PC-9 (cell line): ENCODE results near the gene BOK. TPM values are rescaled to one million over a fixed set of nuclear protein-coding genes. Genes with fewer than 3 reads are reported as not detected.

Source experiments
- BruUV-seq: library from RNA; stranded (reverse); fragments of 400-500 nt; replicated peaks from 2 replicates; lab custom pipeline; 2021; lab: Mats Ljungman, UMichigan
- CTCF ChIA-PET: fragments of 300-600 bp; sonication (Branson Sonifier 250); formaldehyde crosslinking; loops from one replicate; lab custom pipeline; 2022; ENCODE audit warnings: antibody characterized with exemption; lab: Charles Lee
- POLR2A ChIA-PET: fragments of 300-600 bp; sonication (Branson Sonifier 250); formaldehyde crosslinking; loops from one replicate; lab custom pipeline; 2022; ENCODE audit warnings: antibody characterized with exemption; ENCODE audit not compliant: unreplicated experiment; lab: Charles Lee
- DNase-seq, 2 experiments: peaks; one replicate each; pipeline versions ENCODE4 v3.0.0 to v3.0.0-alpha.2; 2015 to 2022; ENCODE audit warnings: mixed read lengths in 1 of 2
- H2AFZ ChIP-seq: fragments of 200-600 bp; sonication (generic); 2 replicates; pipeline ENCODE4 v1.8.1; 2017; ENCODE audit warnings: antibody characterized with exemption
- H3F3A ChIP-seq: fragments of 200-600 bp; sonication (generic); 2 replicates; pipeline ENCODE4 v1.8.1; 2017; ENCODE audit warnings: antibody characterized with exemption, mild to moderate bottlenecking, low read depth; ENCODE audit not compliant: insufficient read depth
- H3K27ac ChIP-seq: fragments of 200-600 bp; sonication (generic); 2 replicates; pipeline ENCODE4 v1.6.1; 2016; ENCODE audit warnings: mixed run types
- H3K27me3 ChIP-seq: fragments of 200-600 bp; sonication (generic); 2 replicates; pipeline ENCODE4 v1.6.1; 2016; ENCODE audit warnings: low read depth, mixed run types; ENCODE audit not compliant: insufficient read depth
- H3K36me3 ChIP-seq: fragments of 200-600 bp; sonication (generic); 2 replicates; pipeline ENCODE4 v1.6.1; 2016; ENCODE audit warnings: low read depth, mixed run types
- H3K4me1 ChIP-seq: fragments of 200-600 bp; sonication (generic); replicated peaks from 2 replicates; pipeline ENCODE4 v1.6.1; 2016; ENCODE audit warnings: mixed run types; ENCODE audit not compliant: insufficient read depth
- H3K4me2 ChIP-seq: fragments of 200-600 bp; sonication (generic); 2 replicates; pipeline ENCODE4 v1.6.1; 2017; ENCODE audit warnings: mixed run types
- H3K4me3 ChIP-seq: fragments of 200-600 bp; sonication (generic); 2 replicates; pipeline ENCODE4 v1.6.1; 2016; ENCODE audit warnings: mixed run types
- H3K79me2 ChIP-seq: fragments of 200-600 bp; sonication (generic); 2 replicates; pipeline ENCODE4 v1.6.1; 2017; ENCODE audit warnings: low read depth, mixed run types
- H3K9me2 ChIP-seq: fragments of 200-600 bp; sonication (generic); 2 replicates; pipeline ENCODE4 v1.8.1; 2017; ENCODE audit warnings: mild to moderate bottlenecking; ENCODE audit not compliant: insufficient read depth
- H3K9me3 ChIP-seq: fragments of 200-600 bp; sonication (generic); 2 replicates; pipeline ENCODE4 v1.8.1; 2016; ENCODE audit warnings: low read depth; ENCODE audit not compliant: insufficient read depth
- H4K20me1 ChIP-seq: fragments of 200-600 bp; sonication (generic); 2 replicates; pipeline ENCODE4 v1.8.1; 2017; ENCODE audit not compliant: insufficient read depth
- CTCF ChIP-seq: fragments of 200-600 bp; sonication (generic); conservative IDR thresholded peaks from 2 replicates; pipeline ENCODE4 v1.6.1; 2017; ENCODE audit warnings: mixed run types, antibody characterized with exemption, mild to moderate bottlenecking, moderate library complexity
- EZH2 ChIP-seq: fragments of 200-600 bp; sonication (generic); IDR thresholded peaks from 2 replicates; pipeline ENCODE4 v1.8.0; 2017; ENCODE audit warnings: antibody characterized with exemption, low read depth
- intact Hi-C: fragments of 100-400 bp; cut with micrococcal nuclease; formaldehyde crosslinking; loops from one replicate; pipeline ENCODE4 v1.10.0; 2022; ENCODE audit not compliant: unreplicated experiment
- total RNA-seq: library from RNA; stranded (reverse); gene quantifications from 2 replicates; pipeline ENCODE4 v1.2.3, GENCODE V29; 2021

The BOK gene
- total RNA-seq, 1 experiment from 2014 or later: 72.8 TPM

DNA sequence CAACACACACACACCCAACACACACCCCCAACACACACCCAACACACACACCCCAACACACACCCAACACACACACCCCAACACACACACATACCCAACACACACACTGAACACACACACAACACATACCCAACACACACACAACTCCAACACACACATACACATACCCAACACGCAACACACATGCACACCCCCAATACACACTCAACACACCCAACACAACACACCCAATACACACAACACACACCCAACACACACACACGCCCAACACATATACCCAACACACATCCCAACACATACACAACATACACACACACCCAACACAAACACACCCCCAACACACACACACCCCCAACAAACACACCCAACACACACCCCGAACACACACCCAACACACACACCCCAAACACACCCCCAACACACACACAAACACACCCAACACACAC lies 42.0 kb upstream of the BOK start:
- CTCF ChIA-PET: interaction anchor here (0.7 kb wide), 1 partner anchor 325 kb away, joined by 5 read pairs; no protein-coding TSS in a partner anchor
- no peaks in the 10 kb centered on the region for H3K9me2 ChIP-seq
- BruUV-seq: no TSS peak

DNA sequence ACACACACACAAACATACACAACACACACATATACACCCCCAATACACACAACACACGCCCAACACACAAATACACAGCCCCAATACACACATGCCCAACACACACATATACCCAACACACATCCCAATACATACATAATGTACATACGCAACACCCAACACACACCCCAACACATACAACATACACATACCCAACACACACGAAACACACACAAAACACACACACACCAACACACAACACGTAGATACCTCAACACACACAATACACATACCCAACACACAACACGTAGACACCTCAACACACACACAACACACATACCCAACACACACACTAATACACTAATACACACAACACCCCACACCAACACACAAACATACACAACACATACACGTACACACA lies 41.2 kb upstream of the BOK start:
- H3K4me1 ChIP-seq: no peaks in the 10 kb centered on the region
- H3F3A ChIP-seq: peaks cover 31% of the 10 kb centered on the region
- H4K20me1 ChIP-seq: no peaks in the 10 kb centered on the region; the same call in 1 of the 2 replicates
- no peak overlapping the region for H3K4me2 ChIP-seq
- TF ChIP-seq CTCF (no peak), EZH2 (no peak)
- POLR2A ChIA-PET: no interaction called here
- CTCF ChIA-PET: interaction anchor here (0.6 kb wide), 1 partner anchor 30 kb away, joined by 3 read pairs; no protein-coding TSS in a partner anchor
- no peak overlapping the region for H3K4me3 ChIP-seq
- H3K36me3 ChIP-seq: no peaks in the 10 kb centered on the region
- H3K79me2 ChIP-seq: no peaks in the 10 kb centered on the region
- H3K27ac ChIP-seq: no peak overlapping the region
- no peak for DNase-seq
- intact Hi-C loops: no loop called here
- H3K9me3 ChIP-seq: no peaks in the 10 kb centered on the region; the same call in 1 of the 2 replicates
- no peak overlapping the region for H2AFZ ChIP-seq
- no peaks in the 10 kb centered on the region for H3K9me2 ChIP-seq
- BruUV-seq: no TSS peak
- 0 out of 2 replicates have a peak, but pooled peaks cover 6% of the 10 kb centered on the region for H3K27me3 ChIP-seq

More for the DNA sequence above, 42.0 kb upstream of the BOK start:
- no peak overlapping the region for H3K4me3 ChIP-seq
- no peaks in the 10 kb centered on the region for H3K36me3 ChIP-seq
- peaks cover 39% of the 10 kb centered on the region for H3F3A ChIP-seq
- H2AFZ ChIP-seq: no peak overlapping the region
- no peak overlapping the region for H3K27ac ChIP-seq
- DNase-seq: no peak
- no peaks in the 10 kb centered on the region for H3K4me1 ChIP-seq
- POLR2A ChIA-PET: no interaction called here
- intact Hi-C loops: no loop called here
- H4K20me1 ChIP-seq: no peaks in the 10 kb centered on the region; the same call in 1 of the 2 replicates
- H3K4me2 ChIP-seq: no peak overlapping the region
- H3K79me2 ChIP-seq: no peaks in the 10 kb centered on the region
- H3K9me3 ChIP-seq: no peaks in the 10 kb centered on the region; the same call in 1 of the 2 replicates
- TF ChIP-seq EZH2 (no peak), CTCF (no peak)
- H3K27me3 ChIP-seq: 0 out of 2 replicates have a peak, but pooled peaks cover 5% of the 10 kb centered on the region

- DNase-seq: no peak
- Histone ChIP-seq H3K27me3 (peaks cover 6% of the 10 kb centered on the region; the same call in 1 of the 2 replicates), H3K9me3 (peaks cover 3% of the 10 kb centered on the region; the same call in 1 of the 2 replicates), H3F3A (peaks cover 26% of the 10 kb centered on the region), H4K20me1 (no peaks in the 10 kb centered on the region; the same call in 1 of the 2 replicates), H3K36me3 (no peaks in the 10 kb centered on the region), H3K4me3 (no peak overlapping the region), H3K27ac (no peak overlapping the region), H3K4me2 (no peak overlapping the region), H3K9me2 (no peaks in the 10 kb centered on the region), H3K4me1 (no peaks in the 10 kb centered on the region), H2AFZ (no peak overlapping the region), H3K79me2 (no peaks in the 10 kb centered on the region)
- ChIA-PET CTCF (no interaction called here), POLR2A (no interaction called here)
- BruUV-seq: no TSS peak
- intact Hi-C loops: no loop called here
- no peak for TF ChIP-seq CTCF
- no peak for TF ChIP-seq EZH2
Measured at GRCh38 chr2:241519669-241520068, 38.9 kb upstream of the BOK start.
